HG02571 (cell line): ENCODE measurements around the gene PCBP3.

Experiments
- ATAC-seq: cut with Tn5 transposase; IDR thresholded peaks from one replicate; pipeline ENCODE4 v1.9.1; 2021; ENCODE audit warnings: mild to moderate bottlenecking, moderate library complexity; ENCODE audit not compliant: unreplicated experiment

PCBP3 gene

DNA sequence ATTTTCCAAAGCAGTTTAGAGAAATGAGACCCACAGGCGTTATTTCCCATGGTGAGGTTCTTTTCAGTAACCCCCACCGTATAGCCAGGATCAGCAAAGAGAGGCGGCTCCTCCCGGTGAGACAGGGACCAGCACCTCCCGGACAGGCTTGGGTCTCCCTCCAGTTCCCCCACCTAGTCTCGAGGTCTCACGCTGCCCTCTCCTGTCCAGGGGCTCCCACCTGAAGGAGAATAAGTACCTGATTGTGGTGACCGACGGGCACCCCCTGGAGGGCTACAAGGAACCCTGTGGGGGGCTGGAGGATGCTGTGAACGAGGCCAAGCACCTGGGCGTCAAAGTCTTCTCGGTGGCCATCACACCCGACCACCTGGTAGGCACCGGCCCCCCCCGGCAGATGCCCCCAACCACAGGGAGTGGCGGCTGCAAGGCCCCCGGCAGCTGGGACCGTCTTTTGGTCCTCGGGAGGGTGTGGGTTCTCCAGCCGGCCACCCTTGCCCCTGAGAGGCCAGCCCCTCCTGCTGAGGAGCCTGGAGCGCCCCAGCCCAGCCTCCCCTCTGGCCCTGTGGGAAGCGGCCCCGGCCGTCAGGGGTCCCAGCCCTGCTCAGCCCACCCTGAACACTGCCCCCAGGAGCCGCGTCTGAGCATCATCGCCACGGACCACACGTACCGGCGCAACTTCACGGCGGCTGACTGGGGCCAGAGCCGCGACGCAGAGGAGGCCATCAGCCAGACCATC lies 343.0 kb downstream of the PCBP3 start:
- no peak for ATAC-seq

DNA sequence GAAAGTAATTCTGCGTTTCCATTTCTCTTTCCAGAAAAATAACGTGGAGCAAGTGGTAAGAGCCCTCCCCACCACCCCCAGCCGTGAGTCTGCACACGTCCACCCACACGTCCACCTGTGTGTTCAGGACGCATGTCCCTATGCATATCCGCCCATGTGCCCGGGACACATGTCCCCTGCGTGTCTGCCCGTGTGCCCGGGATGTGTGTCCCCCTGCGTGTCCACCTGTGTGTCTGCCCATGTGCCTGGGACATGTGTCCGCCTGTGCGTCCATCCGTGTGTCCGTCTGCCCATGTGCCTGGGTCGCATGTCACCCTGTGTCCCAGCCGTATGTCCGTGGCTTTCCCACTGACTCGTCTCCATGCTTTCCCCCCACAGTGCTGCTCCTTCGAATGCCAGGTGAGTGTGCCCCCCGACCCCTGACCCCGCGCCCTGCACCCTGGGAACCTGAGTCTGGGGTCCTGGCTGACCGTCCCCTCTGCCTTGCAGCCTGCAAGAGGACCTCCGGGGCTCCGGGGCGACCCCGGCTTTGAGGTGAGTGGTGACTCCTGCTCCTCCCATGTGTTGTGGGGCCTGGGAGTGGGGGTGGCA lies 343.7 kb downstream of the PCBP3 start:
- ATAC-seq = no peak

DNA sequence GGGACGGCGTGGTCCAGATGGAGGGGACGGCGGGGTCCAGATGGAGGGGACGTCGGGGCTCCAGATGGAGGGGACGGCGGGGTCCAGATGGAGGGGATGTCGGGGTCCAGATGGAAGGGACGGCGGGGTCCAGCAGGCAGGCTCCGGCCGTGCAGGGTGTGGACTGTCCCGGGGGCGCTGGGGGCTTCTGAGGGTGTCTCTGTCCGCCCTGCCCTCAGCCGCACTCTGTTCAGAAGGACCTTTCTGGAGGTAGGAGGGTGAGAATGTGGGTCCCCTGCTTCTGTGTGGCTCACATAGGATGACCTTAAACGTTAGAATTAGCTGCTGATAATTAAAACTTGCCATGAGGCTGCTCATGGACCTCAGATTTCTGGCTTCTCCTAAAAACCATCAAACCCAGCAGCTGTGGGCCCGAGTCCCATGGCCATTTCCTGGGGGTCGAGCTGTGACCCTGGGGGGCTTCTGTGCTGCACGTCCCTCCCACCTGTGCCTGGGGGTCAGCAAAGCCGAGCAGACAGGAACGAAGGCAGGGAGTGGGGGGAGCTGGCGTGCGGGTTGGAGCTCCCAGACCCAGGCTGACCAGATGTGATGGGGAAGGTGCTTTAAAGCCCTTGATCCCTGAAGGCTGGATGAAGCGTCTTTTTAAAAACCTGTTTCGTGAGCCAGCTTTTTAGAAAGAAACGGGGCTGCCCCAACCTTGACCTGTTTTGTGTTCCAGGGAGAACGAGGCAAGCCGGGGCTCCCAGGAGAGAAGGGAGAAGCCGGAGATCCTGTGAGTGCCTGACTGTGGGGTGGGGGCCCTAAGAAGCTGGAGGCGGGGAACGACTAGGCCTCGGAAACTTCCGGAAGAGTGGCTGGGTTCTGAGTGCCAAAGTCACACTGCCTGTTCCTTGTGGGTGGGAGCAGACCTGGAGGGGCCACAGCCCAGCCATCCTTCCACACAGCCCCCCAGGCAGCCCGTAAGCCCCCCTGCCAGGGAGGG lies 345.1 kb downstream of the PCBP3 start:
- ATAC-seq = no peak

DNA sequence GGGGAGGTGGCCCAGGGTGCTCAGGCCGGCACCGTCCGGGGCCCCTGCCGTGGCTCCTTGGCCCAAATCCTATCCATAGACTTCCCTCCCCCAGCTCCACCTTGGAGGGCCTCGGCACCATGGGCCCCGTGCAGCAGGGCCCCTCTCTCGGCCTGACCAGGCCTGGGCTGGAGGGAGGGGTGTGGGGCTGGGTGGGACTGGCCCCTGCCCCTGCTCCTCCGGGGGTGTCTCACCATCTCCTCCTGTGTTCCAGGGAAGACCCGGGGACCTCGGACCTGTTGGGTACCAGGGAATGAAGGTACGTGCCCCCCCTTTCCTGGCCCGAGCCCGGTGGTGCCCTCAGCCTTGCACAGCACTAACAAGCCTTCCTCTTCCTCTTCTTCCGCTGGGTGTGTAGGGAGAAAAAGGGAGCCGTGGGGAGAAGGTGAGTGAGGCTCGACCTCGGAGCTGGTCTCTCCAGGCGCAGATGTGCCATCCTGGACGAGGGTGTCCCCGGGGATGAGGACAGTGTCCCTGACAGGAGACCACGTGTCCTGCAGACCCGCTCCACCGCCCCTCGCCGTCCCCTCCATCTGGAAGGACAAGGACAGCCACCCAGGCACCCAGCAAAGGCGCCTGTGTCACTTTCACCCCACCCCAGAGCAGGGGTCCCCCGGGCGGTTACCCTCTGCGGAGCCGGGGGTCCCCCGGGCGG lies 346.0 kb downstream of the PCBP3 start:
- no peak for ATAC-seq

DNA sequence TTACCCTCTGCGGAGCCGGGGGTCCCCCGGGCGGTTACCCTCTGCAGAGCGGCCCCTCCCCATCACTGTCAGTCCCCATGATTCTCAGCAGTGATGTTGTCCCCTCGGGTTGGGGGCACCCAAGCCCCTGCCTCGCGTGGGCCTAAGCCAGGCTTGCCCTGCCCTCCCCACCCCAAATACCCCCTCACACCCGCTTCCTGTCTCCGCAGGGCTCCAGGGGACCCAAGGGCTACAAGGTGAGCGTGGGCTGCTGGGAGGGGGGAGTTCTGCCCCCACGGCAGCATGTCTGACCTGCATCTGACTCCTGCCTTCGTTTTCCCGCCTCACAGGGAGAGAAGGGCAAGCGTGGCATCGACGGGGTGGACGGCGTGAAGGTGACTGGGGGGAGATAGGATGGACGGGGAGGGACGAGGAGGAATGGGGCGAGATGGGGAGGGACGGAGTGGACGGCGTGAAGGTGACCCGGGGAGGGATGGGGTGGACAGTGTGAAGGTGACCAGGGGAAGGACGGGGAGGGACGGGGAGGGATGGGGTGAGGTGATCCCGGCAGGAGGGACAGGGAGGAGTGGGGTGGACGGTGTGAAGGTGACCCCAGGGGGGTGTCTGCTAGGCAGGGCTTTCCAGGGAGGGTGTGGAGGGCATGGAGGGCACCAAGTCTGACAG lies 346.7 kb downstream of the PCBP3 start:
- ATAC-seq = no peak

DNA sequence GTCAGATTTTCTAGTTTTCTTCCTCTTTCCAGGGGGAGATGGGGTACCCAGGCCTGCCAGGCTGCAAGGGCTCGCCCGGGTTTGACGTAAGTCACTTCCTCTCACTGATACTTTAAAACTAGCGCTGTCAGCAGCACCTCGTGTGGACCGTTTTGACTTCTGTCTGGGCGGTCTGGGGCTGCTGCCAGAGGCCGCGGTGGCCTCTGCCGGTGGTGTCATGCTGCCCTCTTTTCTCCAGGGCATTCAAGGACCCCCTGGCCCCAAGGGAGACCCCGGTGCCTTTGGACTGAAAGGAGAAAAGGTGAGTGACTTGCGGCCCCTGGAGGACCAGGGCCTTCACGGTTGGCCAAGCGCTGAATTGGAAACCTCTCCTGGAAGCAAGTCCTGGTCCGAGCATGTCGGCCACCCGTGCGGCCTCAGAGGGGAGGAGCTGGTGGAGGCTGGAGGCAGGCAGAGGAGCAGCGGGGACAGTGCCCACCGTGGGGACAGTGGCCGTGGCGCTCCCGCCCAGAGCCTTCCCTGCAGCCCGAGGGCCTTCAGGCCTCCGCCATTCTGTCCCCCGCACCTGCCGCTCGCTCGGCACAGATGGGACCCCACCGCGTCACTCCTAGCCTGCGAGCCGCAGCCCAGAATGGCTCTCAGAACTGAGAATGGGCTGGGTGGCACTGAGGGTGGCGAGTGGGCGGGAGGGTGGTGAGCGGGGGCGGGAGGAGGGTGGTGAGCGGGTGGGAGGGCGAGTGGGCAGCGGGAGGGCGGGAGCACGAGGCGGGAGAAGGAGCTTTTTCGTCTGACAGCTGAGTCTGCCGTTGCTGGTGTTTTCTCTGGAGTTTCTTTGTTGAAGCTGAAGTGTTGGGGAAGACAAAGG lies 347.4 kb downstream of the PCBP3 start:
- ATAC-seq = no peak

DNA sequence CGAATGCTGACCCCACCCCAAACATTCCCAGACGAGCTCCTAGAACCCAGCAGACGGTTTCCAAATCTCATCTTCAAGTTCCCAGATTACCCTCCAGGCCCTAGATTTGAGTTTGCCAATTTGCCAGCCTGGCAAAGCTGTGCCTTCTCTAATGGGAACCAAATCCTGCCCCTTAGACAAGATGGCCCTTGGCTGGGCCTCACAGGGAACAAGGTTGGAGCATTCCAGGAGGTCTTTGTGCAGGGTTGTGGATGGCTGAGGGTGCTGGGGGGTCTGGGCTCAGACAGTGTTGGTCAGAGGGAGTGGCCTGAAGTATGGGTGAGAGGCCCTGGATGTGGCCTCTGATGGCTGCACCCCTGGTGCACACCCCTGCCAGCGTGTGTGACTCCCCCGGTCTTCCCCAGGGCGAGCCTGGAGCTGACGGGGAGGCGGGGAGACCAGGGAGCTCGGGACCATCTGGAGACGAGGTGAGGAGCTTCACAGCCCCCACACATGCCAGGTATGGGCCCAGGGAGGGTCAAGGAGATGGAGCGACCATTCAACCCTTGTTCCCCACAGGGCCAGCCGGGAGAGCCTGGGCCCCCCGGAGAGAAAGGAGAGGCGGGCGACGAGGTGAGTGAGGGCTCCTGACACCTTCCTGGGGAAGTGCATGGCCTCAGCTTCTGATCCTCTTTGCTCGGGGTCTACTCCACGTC lies 348.2 kb downstream of the PCBP3 start:
- no peak for ATAC-seq
